Measurements from ENCODE around the gene RNPEPL1.
"Not testable (repeated sequence)": the region's sequence is repeated elsewhere in the genome, so short reads cannot be mapped to it uniquely, and the experiment has no call there.

RNPEPL1 gene

GRCh38 chr2:240539906-240540305, 28.4 kb upstream of the RNPEPL1 start:
- no peak for DNase-seq

GRCh38 chr2:240551288-240551687, 17.0 kb upstream of the RNPEPL1 start:
- DNase-seq = no peak

GRCh38 chr2:240551811-240552210, 16.5 kb upstream of the RNPEPL1 start:
- no peak for DNase-seq

- DNase-seq = no peak
These were observed 14.3 kb upstream of the RNPEPL1 start for GRCh38 chr2:240553956-240554480.

- no peak for DNase-seq
These were observed 13.4 kb upstream of the RNPEPL1 start for GRCh38 chr2:240554767-240555493.

GRCh38 chr2:240555541-240556250, 12.6 kb upstream of the RNPEPL1 start:
- DNase-seq = no peak

GRCh38 chr2:240556553-240557100, 11.7 kb upstream of the RNPEPL1 start:
- DNase-seq = no peak

GRCh38 chr2:240557101-240557751, 11.1 kb upstream of the RNPEPL1 start:
- DNase-seq = no peak

- peak; percentile 33 for DNase-seq
These were observed 10.5 kb upstream of the RNPEPL1 start, which contains the start of gene ANKMY1 for GRCh38 chr2:240557808-240558207. TSS of gene ANKMY1 (minus strand) at chr2:240557988. CDS start at chr2:240557335, 653 bp downstream.

GRCh38 chr2:240558236-240558761, 10.0 kb upstream of the RNPEPL1 start:
- no peak for DNase-seq

GRCh38 chr2:240559286-240559685, 9.0 kb upstream of the RNPEPL1 start:
- DNase-seq = no peak

GRCh38 chr2:240560084-240560479, 8.2 kb upstream of the RNPEPL1 start, which contains the start of gene DUSP28:
TSS of gene DUSP28 (plus strand) at chr2:240560357. CDS start at chr2:240560685, 328 bp downstream.
- peak; percentile 74 for DNase-seq

GRCh38 chr2:240560480-240561324, 7.6 kb upstream of the RNPEPL1 start:
- DNase-seq = peak; percentile 97

GRCh38 chr2:240561325-240561971, 6.8 kb upstream of the RNPEPL1 start:
- no peak for DNase-seq

GRCh38 chr2:240563231-240563630, 5.1 kb upstream of the RNPEPL1 start:
- DNase-seq = not testable (repeated sequence)

GRCh38 chr2:240563951-240564560, 4.2 kb upstream of the RNPEPL1 start:
- DNase-seq = no peak

GRCh38 chr2:240564561-240565332, 3.5 kb upstream of the RNPEPL1 start:
- no peak for DNase-seq

GRCh38 chr2:240565333-240566202, 2.7 kb upstream of the RNPEPL1 start:
- DNase-seq = no peak
